HFF-Myc (cell line): ENCODE results near the gene PTPRK.

ENCODE experiments used
- DNase-seq: peaks from one replicate; pipeline ENCODE4 v3.0.0-alpha.2; 2011; ENCODE audit warnings: low read depth; ENCODE audit errors: extremely low read depth
- H3K4me3 ChIP-seq: replicated peaks from 2 replicates; pipeline ENCODE4 v1.5.1; 2011; ENCODE audit warnings: low read depth, mild to moderate bottlenecking, control low read depth, low read length
- TF ChIP-seq, protein P1 (sequence below): IDR thresholded peaks from 2 replicates; pipeline ENCODE4 v1.5.1; 2012; ENCODE audit warnings: mild to moderate bottlenecking, low read depth, low read length, control low read depth; ENCODE audit errors: missing control alignments

The PTPRK gene

DNA sequence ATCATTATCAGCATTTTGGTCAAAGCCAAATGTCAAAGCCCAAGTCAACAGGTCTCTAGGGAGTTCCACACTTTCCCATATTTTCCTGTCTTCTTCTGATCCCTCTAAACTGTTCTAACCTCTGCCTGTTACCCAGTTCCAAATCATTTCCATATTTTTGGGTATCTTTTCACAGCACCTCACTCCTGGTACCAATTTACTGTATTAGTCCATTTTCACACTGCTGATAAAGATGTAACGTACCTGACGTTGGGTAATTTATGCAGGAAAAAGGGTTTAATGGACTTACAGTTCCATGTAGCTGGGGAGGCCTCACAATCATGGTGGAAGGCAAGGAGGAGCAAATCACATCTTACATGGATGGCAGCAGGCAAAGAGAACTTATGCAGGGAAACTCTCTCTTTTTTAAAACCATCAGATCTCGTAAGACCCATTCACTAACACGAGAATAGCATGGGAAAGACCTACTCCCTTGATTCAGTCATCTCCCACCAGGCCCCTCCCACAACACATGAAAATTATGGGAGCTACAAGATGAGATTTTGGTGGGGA is 143.4 kb downstream of the PTPRK start:
- H3K4me3 ChIP-seq: no peak overlapping the region
- no peak for DNase-seq
- TF ChIP-seq, protein P1, sequence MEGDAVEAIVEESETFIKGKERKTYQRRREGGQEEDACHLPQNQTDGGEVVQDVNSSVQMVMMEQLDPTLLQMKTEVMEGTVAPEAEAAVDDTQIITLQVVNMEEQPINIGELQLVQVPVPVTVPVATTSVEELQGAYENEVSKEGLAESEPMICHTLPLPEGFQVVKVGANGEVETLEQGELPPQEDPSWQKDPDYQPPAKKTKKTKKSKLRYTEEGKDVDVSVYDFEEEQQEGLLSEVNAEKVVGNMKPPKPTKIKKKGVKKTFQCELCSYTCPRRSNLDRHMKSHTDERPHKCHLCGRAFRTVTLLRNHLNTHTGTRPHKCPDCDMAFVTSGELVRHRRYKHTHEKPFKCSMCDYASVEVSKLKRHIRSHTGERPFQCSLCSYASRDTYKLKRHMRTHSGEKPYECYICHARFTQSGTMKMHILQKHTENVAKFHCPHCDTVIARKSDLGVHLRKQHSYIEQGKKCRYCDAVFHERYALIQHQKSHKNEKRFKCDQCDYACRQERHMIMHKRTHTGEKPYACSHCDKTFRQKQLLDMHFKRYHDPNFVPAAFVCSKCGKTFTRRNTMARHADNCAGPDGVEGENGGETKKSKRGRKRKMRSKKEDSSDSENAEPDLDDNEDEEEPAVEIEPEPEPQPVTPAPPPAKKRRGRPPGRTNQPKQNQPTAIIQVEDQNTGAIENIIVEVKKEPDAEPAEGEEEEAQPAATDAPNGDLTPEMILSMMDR: no peak

- TF ChIP-seq, protein P1: no peak
- H3K4me3 ChIP-seq: no peak overlapping the region
- no peak for DNase-seq
Measured at GRCh38 chr6:128371136-128371535, 149.3 kb downstream of the PTPRK start.

- H3K4me3 ChIP-seq: no peak overlapping the region
- TF ChIP-seq, protein P1: no peak
- DNase-seq: peak; percentile 44
Measured at GRCh38 chr6:128370072-128370471, 150.3 kb downstream of the PTPRK start.

DNA sequence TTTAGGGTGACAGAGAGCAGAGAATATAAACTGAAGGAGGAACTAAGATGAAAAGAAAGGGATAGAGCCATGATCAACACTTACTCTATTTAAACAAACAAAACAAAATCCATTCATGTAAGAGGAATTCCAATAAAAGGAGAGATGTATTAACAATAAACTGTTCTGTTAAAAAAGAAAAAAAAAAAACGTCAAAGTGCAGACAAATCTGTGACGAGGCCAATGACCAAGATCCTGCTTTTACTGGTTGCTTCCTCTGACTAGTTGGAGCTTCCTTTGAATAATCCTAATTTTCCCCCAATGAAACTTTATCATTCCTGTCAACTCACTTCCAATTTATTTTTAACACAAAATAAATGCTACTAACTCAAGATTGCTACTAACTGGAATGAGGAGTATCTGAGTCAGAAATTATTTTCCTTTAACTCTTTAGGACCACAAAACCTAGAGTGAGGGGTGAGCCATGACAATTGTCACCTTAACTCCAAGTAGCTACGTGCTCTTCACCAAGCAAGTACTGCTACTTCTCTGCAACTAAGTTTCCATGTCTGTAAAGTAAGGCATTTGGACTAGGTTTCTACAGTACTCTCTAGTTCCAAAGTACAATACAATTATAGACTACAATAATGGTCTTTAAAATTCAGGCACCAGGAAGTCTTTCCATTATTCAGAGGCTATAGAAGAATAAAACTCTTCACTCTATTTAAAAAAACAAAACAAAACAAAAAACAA is 152.0 kb downstream of the PTPRK start:
- no peak for DNase-seq
- no peak overlapping the region for H3K4me3 ChIP-seq
- TF ChIP-seq, protein P1: no peak

DNA sequence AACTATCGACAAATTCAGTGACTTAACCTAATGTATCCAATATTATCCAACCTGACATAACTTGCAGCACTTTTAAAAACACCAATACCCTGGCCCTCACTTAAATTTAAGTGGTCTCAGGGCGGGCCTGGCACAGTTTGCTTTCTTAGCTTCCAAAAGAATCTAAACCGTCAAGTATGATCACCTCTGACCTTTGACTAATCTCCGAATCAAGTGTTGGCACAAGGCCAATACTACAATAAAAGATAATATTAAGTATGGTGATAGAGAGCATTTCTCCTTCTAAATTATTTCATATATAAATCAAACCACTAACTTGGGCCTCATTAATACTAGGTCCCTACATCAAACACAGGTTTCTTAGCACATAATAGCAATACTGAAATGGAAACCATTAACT is 153.0 kb downstream of the PTPRK start:
- no peak overlapping the region for H3K4me3 ChIP-seq
- TF ChIP-seq, protein P1: no peak
- DNase-seq: no peak

- H3K4me3 ChIP-seq: no peak overlapping the region
- no peak for DNase-seq
- TF ChIP-seq, protein P1: no peak
Measured at GRCh38 chr6:128365520-128366160, 154.8 kb downstream of the PTPRK start.
